NCI-H1436 (cell line): ENCODE measurements around the gene HIBADH.

Experiments
- DNase-seq: peaks from one replicate; lab custom pipeline; 2025; lab: John Stamatoyannopoulos, UW

The HIBADH gene

DNA sequence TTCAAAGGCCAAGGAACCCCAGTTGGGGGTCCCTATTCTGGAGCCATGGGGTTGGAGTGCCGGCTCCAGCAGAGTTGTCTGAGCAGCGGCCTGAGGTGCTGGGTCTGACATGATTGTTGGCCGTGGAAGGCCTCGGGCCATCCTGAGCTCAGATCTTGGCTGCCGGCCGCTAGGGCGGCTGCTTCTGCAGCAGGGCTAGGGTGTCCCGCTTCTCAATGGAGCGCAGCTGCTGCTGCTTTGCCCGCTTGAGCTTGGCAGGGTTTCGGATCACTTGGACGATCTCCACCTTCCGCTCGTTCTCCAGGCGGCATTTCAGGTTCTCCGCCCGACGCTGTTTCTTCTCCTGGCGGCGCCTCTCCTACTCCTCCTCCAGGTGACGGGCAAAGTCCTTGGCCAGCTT is 171.1 kb downstream of the HIBADH start:
- DNase-seq, result no peak

DNA sequence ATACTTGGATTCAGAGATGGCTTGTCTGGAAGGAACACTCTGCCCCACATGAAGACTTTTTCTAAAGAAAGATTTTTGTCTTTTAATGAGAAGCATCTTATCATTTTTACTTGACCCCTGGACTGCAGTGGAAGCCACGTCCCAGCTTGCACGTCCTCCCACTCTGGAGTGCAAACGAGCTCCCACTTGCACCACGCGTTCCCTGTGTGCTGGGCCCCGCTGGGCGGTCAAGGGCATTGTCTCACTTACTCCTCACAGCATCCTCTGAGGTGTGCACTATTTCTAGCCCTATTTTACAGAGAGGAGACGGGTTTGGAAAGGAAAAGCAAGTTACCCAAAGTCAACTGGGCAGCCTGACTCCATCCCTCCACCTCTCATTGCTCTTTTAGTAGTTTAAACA is 175.2 kb downstream of the HIBADH start:
- no peak for DNase-seq

DNA sequence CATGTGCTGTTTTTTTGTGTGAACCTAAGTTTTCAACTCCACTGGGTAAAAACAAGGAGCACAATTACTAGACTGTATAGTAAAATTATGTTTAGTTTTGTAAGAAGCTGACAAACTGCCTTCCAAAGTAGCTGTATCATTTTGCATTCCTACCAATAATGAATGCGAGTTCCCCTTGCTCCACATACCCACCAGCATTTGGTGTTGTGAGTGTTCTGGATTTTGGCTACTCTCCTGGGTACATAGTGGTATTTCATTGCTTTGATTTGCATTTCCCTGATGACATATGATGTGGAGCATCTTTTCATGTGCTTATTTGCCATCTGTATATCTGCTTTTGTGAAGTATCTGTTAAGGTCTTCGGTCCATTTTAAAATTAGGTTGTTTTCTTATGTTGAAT is 178.2 kb downstream of the HIBADH start:
- no peak for DNase-seq

- no peak for DNase-seq
Observed at GRCh38 chr7:27482219-27482618, 180.5 kb downstream of the HIBADH start.

DNA sequence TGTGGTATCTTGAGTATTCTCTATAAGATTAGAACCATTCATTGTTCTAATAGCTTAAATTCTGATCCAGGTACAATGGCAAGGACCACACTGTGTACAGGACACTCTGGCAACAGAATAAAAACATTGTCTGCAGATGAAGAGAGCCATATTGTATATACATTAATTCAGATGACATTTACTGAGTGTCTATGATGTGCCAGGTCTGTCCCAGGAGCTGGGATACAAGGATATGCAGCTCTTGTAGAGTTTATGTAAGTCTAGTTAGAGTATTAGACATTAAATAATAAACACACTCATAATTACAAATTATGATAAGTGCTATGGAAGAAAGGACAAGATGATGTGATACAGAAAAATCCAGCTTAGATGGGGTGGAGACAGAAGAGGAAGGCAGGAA is 184.1 kb downstream of the HIBADH start:
- no peak for DNase-seq

- DNase-seq, result no peak
Observed at GRCh38 chr7:27478084-27478483, 184.6 kb downstream of the HIBADH start.

DNA sequence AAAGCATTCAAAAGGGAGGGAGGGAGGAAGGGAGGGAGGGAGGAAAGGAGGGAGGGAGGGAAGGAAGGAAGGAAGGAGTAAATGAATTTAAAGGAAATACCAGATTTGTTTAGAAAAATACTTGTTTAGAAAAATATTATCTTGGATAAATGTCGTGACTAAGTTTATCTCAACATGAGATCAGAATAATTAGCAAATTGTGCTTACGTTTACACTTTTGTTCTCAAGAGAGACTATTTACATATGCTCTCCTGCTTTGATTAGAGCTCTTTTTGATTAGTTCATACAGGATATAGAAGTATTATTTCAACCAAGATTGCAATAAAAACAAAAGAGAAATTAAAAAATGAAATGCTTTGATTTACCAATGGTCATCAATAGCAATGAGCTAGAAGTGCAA is 186.2 kb downstream of the HIBADH start:
- DNase-seq, result no peak
